HG02763 (cell line): Measurements from ENCODE around the gene ARHGEF37.
A peak's percentile ranks its signal among the peaks of the same experiment; 100 is the strongest.
"Not testable (repeated sequence)": the region's sequence is repeated elsewhere in the genome, so short reads cannot be mapped to it uniquely, and the experiment has no call there.

ENCODE experiments used
- ATAC-seq: cut with Tn5 transposase; IDR thresholded peaks from one replicate; pipeline ENCODE4 v1.9.1; 2021; ENCODE audit warnings: mild to moderate bottlenecking, moderate library complexity; ENCODE audit not compliant: unreplicated experiment

The ARHGEF37 gene

DNA sequence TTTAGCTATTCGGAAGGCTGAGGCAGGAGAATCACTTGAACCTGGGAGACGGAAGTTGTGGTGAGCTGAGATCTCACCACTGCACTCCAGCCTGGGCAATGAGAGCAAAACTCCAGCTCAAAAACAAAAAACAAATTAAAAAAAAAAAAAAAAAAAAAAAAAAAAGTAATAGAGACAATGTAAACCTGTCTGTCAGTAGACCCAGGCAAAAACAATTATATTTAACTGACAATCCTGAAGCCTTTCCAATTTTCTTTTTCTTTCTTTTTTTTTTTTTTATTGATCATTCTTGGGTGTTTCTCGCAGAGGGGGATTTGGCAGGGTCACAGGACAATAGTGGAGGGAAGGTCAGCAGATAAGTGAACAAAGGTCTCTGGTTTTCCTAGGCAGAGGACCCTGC, 88.0 kb downstream of the ARHGEF37 start:
- ATAC-seq = not testable (repeated sequence)

DNA sequence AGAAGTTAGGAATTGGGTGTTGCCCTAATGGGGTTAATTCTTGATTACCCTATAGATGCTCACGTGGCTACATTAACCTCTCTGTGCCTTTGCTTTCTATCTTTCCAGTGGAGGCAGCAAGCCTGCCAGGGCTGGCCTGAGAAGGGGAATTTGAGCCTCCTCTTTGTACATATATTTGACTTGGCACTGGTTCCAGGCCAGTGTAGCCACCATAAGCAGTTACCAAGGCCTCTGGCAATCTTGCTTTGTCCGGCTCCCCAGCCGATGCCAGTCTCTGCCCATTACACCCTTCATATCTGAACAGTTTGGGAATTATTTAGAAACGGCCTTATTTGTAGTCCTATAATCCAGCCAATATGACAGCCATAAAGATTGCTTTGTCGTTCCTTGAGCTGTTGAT, 90.2 kb downstream of the ARHGEF37 start:
- ATAC-seq = no peak

DNA sequence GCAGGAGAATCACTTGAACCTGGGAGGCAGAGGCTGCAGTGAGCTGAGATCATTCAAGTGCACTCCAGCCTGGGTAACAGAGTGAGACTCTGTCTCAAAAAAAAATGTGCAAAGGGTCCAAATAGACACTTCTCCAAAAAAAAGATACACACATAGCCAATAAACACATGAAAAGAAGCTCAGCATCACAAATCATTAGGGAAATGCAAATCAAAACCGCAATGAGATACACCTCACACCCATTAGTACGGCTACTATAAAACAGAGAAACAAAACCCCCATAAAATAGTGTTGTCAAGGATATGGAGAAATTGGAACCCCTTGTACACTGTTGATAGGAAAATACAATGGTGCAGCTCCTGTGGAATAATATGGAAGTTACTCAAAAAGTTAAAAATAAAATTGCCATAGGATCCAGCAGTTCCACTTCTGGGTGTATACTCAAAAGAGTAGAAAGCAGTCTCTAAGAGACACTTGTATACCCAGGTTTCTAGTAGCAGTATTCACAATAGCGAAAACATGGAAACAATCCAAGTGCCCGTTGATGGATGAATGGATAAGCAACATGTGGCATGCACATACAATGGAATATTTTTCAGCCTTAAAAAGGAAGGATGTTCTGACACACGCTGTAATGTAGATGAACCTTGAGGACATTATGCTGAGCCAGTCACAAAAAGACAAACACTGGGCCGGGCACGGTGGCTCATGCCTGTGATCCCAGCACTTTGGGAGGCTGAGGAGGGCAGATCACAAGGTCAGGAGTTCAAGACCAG, 91.6 kb downstream of the ARHGEF37 start:
- ATAC-seq = no peak

DNA sequence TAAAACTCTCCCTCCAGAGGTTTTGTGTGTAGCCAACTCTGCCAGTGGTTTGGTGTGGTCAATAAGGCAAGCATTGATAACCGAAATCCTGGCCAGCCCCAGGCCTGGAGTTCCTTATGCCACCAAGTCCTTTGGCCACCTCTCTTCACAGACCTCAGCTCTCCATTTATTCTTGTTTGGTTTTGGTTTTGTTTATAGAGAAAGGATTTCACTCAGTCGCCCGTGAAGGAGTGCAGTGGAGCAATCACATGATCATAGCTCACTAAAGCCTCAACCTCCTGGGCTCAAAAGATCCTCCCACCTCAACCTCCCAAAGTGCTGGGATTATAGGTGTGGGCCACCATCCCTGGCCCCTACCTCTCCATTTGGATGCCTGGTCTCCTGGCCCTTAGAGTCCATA, 93.4 kb downstream of the ARHGEF37 start:
- ATAC-seq = no peak

DNA sequence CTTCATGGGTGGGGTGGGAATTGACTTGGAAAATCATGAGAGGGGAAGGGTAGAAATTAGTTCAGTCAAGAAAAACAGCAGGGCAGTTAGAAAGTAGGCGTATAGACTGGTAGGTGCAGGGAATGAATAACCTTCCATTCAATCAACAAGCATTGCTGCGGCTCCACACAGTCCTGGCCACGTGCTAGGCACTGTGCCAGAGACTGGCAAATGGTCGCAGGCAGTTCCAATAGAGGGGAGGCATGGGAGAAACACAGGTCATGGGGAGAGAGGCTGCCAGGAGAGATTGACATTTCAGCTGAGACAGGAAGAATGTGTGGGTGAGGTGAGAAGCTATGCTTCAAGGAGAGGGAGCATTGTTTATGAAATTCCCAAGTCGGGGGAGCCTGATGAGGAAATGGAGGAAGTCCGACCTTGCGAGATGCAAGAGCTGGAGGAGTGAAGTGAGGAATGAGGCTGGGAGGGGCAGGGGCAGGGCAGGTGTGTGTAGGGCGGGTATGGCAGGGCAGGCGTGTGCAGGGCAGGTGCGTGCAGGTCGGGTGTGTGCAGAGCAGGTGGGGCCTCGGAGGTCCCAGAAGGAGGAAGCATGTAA, 94.4 kb downstream of the ARHGEF37 start:
- ATAC-seq = no peak

DNA sequence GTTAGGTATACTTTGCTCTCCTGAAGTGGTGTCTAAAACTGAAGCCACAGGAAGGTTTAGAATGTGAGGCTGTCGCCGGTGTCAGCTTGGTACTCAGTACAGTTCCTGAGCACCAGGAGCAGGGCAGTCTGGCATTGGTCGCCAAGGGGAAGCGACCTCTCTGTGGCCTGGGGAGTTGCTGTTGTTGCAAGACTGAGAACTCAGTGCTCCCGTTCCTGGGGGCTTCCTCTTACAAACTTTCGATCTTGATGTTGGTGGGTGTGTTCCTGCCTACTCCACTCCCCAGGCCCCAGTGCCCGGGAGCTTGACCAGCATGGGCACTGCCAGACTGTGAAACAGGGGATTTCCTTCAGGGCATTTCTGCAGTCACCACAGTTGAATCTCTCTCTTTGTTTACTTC, 96.4 kb downstream of the ARHGEF37 start:
- no peak for ATAC-seq

DNA sequence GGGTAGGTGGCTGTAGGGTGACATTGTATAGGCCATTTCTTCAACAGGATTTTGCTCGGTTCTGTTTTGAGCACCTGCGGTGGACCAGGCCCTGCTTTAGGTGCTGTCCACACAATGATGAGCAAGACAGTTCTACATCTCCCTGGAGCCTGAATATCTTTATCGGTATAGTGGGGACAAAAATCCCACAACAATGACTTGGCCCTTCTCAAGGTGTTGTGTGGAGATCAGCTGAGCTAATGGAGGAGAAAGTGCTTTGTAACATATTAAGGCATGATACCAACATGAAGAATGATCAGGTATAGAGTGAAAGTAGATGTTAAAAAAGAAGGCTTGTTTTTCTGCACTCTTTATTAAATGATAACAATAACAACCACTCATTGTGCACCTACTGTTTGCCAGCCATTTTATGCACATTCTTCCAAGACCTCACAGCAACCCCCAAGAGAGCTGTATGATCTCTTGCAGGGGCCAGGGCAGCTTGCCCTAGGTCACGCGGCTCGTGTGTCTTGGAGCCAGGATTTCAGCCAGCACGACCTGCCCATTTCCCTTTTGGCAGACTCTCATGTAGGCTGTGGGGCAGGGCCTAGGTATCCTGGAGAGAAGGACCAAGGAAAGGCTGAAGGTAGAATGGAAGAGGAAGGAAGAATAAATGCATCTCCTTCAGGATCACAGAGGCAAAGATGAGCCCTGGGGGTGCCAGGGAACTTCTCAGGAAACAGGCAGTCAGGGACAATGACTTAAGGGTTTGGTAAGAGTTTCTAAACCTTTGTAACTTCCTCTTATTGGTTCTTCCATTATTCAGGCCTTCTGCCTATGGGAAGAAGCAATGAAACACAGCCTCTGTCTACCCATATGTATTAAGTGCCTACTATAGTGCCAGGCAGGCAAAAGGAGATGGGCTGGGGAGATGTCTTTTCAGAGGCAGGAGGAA, 98.8 kb downstream of the ARHGEF37 start:
- peak; percentile 37 for ATAC-seq

DNA sequence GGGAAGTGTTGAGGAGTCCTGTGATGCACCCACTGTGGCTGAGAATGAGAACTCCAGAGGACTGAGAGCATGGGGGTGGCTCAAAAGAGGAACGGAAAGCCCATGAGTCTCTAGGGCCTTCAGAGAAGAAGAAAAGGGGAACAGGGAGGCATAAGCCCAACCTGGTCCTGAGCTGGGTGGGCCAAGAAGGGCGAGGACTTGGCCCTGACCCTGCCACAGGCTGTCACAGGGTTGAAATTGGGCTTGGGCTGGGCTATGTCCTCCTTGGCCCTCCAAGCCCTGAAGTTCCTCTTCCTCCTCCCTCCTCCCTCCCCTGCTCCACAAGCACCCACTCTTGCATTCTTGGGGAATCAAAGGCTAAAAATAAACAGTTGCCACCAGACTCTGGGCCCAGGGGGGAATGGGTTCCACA, 99.5 kb downstream of the ARHGEF37 start:
- peak; percentile 99 for ATAC-seq

DNA sequence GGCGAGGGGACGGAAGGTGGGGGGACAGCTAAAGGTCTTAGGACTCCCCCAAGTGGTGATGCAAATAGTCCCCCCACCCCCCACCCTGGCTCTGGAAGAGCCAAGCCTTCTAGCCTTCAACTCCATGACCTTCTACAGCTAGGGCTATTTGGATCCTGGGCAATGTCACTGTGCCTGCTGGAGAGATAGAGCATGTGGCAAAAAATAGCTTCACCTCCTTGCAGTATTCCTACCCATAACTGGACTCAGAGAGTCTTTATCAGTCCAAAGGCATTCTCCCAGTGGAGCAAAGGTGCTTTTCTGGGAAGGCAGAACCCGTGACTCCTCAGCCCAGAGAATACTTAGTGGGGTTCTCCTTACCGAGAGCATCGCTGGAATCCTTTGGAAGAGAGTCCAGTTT, 100.0 kb downstream of the ARHGEF37 start:
- no peak for ATAC-seq

DNA sequence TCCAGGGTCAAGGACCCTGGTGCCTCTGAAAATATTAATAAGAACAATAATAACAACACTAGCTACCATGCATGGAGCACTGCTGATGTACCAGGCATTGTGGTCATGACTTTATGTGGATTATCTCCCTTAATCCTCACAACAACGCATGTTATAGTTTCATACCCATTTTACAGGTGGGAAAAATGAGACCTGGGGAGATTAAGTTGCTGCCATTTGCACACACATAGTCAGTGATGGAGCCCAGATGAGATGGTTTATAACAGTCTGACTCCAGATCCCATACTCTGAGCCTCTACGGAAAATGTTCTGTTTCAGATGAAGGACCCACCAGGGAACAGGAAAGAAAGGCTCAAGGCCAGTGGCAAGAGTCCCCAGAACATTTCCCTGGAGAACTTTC, 100.6 kb downstream of the ARHGEF37 start:
- no peak for ATAC-seq

DNA sequence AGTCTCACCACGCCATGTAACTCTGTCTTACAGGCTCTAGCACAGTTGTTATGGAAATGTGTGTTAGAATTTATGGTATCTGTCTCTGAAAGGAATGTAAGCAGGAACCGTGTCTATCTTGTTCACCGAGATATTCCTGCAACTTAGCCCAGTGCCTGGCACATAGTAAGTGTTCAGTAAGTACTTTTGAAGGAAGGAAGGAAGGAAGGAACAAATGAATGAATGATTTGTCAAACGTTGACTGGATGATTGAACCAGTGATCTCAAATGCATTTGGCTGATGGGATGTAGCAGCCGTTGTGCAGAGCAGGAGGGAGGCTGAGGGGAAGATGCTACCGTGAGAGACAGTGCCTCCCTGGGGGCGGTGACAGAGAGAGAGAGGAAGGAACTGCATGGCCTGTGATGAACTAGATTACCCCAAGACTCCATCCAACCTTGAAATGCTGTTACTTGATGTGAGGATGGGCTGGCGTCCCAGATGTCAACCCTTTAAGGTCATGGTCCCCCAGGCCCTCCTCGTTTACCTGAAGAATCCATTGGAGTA, 101.3 kb downstream of the ARHGEF37 start:
- ATAC-seq = no peak

DNA sequence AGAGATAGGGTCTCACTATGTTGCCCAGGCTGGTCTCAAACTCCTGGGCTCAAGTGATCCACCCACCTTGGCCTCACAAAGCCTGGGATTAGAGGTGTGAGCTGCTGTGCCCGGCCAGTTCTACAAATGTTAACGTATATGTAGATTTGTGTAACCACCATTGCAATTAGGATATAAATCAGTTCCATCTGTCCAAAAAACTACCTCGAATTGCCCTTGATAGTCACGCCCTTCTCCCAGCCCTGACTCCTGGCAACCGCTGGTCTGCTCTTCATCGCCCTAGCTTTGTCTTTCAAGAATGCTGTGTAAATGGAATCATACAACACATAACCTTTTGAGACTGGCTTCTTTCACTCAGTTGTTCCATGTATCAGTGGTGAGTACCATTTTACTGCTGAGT, 102.7 kb downstream of the ARHGEF37 start:
- ATAC-seq = no peak

DNA sequence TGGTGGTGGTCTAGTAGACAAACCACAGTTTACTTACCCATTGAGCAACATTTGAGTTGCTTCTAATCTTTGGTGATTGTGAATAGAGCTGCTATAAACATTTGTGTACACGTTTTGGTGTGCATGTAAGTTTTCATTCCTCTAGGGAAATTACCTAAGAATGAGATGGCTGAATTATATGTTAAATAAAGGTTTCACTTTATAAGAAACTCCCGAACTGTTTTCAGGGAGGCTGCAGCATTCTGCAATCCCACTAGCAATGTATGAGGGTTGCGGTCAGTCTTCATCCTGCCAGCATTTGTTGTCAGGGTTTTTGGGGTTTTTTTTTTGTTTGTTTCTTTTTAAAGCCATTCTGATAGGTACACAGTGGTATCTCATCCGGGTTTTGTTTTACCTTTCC, 103.1 kb downstream of the ARHGEF37 start:
- ATAC-seq = no peak
